ENCODE results near the gene TMPRSS9.
"Not testable (repeated sequence)": the region's sequence is repeated elsewhere in the genome, so short reads cannot be mapped to it uniquely, and the experiment has no call there.

The TMPRSS9 gene

DNA sequence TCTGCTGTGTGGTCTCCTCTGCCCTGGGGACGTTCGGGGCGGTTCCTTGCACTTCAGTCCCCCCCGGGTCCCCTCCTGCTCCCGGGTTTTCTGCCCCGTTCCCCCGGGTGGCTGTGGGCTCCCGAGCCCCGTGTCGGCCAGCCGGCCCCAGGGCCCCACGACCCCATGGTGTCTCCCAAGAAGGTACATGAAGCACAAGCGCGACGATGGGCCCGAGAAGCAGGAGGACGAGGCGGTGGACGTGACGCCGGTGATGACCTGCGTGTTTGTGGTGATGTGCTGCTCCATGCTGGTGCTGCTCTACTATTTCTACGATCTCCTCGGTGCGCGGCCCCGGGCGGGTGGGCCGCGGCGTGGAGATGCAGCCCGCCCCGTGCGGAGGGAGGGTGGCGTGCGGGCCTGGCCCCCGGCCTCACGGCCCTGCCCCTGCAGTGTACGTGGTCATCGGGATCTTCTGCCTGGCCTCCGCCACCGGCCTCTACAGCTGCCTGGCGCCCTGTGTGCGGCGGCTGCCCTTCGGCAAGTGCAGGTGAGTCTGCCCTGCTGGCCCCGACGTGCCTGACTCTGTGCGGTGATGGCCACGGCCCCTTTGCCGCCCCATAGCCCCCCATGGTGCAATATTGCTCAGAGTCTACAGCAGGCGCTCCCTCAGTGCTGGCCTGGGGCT is 20.3 kb upstream of the TMPRSS9 start:
- Histone ChIP-seq H3K4me3 (no peak overlapping the region), H3K27ac (no peak overlapping the region)

GRCh38 chr19:2340496-2341243 is 19.4 kb upstream of the TMPRSS9 start:
- peak overlapping the region in 1 of 21 experiments; percentile 46 for H3K27ac ChIP-seq
- H3K4me3 ChIP-seq = no peak overlapping the region

DNA sequence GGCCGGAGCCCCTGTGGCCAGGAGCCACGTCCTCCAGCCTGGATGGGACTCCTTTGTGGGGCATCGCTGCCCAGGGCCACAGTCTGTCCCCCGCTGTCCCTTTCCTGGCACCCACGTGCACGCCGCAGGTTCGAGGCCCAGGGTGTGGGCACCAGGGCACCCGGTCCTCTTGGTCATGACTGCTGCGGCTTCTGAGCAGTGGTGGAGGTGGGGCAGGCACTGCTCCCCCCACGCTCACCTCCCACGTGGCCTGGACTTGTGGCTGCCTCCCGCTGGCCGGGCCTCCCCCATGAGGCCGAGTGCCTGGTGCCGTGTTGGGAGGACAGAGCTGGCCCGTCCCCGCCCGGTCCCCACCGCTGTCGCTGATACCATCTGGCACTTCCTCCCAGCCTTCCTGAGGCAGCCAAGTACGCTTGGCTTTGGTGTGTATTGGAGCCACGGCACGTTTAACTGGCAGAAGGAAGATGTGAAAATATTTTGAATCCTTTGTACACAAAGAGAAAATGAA is 18.8 kb upstream of the TMPRSS9 start:
- no peak overlapping the region for H3K4me3 ChIP-seq
- peak overlapping the region in 3 of 21 experiments; percentile 27 to 46 (median 34) for H3K27ac ChIP-seq

DNA sequence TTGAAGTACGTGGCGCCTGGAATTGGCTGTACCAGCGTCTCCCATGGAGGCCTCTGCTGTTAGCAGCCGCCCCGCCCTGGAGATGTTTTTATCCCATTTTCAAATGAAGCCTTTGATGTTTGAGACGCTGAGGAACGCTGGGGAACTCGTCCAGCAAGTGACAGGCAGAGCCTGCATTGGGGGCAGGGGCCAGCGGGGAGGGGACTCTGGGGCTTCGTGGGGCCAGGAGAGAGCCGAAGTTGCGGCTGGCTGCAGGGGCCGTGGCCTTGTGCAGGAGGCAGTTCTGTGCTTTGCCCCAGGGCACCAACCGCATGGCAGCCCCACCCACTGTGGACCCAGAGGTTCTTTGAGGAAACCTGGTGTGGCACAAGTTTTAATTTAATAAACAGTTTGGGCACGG is 18.1 kb upstream of the TMPRSS9 start:
- no peak overlapping the region for H3K4me3 ChIP-seq
- H3K27ac ChIP-seq = peak overlapping the region in 3 of 21 experiments; percentile 27 to 46 (median 34)

DNA sequence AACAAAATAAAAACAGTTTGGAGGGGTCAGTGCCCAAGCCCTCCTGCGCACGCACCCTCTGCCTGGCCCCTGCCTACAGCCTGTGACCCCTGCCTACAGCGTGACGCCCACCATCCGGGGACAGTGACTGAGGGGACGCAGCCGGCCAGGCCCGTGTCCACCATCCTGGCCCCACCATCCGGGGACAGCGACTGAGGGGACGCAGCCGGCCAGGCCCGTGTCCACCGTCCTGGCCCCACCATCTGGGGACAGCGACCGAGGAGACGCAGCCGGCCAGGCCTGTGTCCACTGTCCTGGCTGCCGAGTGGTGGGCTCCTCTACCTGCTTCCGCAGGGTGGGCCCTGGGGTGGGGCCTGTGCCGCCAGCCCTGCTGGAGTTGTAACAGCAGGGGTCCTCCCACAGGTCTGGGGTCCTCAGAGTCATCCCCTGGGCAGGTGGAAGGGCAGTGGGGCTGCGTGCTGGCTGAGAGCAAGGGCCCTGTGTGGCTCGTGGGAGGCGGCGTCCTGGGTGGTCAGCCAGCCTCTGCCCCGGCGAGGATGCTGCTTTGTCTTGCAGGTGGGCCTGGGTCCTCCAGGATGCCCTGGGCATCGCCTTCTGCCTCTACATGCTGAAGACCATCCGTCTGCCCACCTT is 17.3 kb upstream of the TMPRSS9 start:
- H3K27ac ChIP-seq = no peak overlapping the region
- no peak overlapping the region for H3K4me3 ChIP-seq

- H3K27ac ChIP-seq = no peak overlapping the region
- no peak overlapping the region for H3K4me3 ChIP-seq
These were observed 16.6 kb upstream of the TMPRSS9 start for GRCh38 chr19:2343289-2343982.

- no peak overlapping the region for H3K4me3 ChIP-seq
- no peak overlapping the region for H3K27ac ChIP-seq
These were observed 15.6 kb upstream of the TMPRSS9 start for GRCh38 chr19:2344381-2344870.

GRCh38 chr19:2345076-2345475 is 15.0 kb upstream of the TMPRSS9 start:
- H3K27ac ChIP-seq = no peak overlapping the region
- no peak overlapping the region for H3K4me3 ChIP-seq

DNA sequence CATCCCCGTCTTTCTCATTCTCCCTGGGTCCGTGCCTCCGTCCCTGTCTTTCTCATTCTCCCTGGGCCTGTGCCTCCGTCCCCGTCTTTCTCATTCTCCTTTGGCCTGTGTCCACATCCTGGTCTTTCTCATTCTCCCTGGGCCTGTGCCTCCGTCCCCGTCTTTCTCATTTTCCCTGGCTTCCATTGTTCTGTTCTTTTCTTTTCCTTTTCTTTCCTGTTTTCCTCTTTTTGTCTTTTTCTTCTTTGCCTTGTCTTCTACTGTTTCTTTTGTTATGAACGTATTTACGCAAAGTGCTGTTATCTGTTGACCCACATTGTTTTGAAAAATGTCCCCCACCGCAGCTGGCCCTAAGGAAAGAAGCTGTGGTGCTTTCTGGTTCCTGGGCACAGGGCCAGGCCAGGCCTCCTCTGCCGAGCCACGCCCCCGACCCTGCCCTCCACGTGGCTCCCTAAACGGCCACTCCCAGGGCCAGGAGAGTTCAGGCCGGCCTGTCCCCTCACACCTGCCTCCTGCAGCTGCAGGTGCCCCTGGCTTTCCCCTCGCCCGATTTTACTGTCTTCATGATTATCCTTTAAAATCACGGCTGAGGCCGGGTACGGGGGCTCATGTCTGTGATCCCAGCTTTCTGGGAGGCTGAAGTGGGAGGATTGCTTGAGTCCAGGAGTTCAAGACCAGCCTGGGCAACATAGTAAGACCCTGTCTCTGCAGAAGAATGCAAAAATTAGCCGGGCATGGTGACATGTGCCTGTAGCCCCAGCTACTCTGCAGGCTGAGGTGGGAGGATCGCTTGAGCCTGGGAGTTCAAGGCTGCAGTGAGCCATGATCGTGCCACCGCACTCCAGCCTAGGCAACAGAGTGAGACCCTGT is 14.0 kb upstream of the TMPRSS9 start:
- no peak overlapping the region for H3K4me3 ChIP-seq
- H3K27ac ChIP-seq = no peak overlapping the region

GRCh38 chr19:2349818-2350217 is 10.2 kb upstream of the TMPRSS9 start:
- not testable (repeated sequence) for H3K27ac ChIP-seq

GRCh38 chr19:2350656-2351055 is 9.4 kb upstream of the TMPRSS9 start:
- H3K27ac ChIP-seq = no peak overlapping the region
- H3K4me3 ChIP-seq = no peak overlapping the region

More at GRCh38 chr19:2349818-2350217, 10.2 kb upstream of the TMPRSS9 start:
- H3K4me3 ChIP-seq = not testable (repeated sequence)

DNA sequence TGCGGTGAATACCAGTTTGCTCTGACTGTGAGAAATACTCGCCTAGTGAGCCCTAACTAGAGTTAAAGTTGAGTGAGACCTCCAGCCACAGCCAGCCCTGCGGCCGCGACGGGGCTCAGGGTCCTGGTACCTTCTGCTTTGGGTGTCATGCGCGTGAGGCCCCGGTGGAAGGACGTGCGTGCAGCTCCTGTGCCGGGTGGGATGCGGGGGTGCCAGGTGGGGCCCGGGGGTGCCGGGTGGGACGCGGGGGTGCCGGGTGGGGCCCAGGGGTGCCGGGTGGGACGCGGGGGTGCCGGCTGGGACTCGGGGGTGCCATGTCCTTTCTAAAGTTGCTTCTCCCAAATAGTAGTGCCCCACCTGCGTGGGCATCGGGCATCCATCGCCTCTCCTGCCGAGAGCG is 8.5 kb upstream of the TMPRSS9 start:
- Histone ChIP-seq H3K4me3 (no peak overlapping the region), H3K27ac (no peak overlapping the region)

GRCh38 chr19:2352121-2352520 is 7.9 kb upstream of the TMPRSS9 start:
- Histone ChIP-seq H3K27ac (no peak overlapping the region), H3K4me3 (no peak overlapping the region)

DNA sequence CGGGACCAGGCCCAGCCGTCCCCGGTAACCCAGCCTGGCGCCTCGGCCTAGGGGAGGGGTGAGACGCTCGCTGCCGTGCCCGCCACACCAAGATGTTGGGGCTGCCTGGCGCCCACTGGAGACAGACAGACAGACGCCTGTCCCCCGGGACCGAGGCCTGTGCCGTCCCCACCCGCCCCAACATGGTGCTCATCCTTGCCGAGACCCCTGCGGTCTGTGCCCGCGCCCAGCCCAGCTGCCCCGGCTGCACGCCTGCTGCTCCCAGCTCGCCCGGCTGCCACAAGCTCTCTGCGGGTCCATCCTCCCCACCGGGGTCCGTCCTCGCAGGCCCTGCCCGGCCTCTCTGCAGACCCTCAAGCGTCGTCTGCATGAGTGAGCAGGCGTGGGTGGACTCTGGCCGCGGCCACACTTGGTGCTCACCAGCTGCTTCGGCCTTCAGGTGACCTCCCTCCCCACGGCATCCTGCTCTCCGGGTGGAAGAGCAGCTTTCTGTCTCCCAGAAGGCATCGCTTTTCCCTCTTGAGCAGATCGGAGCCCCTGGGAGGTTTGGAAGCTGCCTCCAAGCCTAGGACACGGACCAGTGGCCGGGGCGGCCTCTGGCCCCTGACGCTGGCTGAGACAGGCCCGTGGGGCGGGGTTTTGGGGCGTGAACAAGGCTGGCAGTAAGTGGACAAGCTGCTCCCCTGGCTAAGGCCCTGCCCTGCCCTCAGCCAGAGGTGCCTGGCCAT is 6.7 kb upstream of the TMPRSS9 start:
- Histone ChIP-seq H3K4me3 (no peak overlapping the region), H3K27ac (no peak overlapping the region)

DNA sequence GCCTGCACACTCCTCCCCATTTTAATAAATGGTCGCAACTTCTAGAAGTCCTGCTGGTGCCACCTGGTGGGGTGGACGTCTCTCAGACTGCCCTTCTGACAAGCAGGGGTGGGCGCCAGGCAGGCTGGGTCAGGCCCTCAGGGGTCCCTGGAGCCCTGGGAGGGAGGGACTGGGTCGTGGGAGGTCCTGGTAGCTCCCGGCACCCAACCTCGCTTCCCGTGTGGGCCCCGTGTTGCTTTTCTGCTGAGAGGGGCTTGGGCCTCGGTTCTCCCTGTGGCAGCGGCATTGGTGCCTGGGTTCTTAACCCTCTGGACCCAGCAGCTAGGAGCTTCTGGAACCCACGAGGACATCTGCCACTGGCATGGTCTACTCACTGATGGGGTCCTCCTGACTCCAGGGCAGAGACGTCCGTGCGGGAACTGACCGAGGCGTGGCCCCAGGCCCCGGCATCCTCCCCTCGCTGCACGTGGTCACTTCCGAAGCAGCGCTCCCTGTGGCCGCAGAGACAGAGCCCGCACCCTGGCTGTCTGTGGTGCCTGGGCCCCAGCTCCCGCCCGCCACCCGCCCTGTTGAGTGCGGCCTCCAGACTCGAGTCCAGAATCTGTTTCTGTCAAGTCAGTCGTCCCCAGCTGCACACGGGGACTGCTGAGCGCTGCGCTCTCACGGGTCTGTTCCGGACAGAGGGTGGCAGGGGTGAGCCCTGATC is 6.0 kb upstream of the TMPRSS9 start:
- Histone ChIP-seq H3K27ac (no peak overlapping the region), H3K4me3 (no peak overlapping the region)

GRCh38 chr19:2354670-2355069 is 5.4 kb upstream of the TMPRSS9 start:
- Histone ChIP-seq H3K27ac (no peak overlapping the region), H3K4me3 (no peak overlapping the region)

DNA sequence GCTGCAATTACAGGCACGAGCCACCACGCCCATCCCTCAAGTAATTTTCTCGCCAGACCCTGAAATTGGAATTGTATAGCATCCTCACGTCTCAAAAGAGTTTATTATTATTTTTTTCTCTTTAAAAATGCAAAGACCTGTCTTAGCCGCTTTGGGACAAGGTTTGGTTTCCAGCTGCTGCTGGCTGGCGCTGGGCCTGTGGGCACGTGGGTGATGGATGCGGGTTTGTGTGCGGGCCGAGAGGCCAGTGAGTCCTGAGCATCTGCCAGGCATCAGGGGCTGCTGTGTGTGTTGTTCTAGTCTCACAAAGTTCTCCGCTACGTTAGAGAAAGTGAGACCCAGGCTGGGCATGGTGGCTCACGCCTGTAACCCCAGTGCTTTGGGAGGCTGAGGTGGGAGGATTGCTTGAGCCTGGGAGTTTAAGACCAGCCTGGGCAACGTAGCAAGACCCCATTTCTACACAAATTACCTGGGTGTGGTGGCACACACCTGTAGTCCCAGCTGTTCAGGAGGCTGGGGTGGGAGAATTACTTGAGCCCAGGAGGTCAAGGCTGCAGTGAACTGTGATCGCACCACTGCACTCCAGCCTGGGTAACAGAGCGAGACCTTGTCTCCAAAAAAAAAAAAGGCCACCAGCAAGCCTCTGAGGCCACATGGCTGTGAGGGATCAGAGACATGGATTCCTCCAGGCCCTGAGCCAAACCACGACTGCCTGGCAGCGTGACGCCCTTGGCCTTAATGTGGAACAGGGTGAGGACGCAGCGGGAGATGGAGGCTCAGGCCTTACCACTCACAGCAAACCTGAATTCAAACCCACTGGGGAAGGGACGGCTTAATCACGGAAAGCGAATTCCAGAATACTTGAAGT is 4.7 kb upstream of the TMPRSS9 start:
- no peak overlapping the region for H3K4me3 ChIP-seq
- H3K27ac ChIP-seq = no peak overlapping the region
